Putamen (tissue), 1 donor: ENCODE data around the gene PDSS2.

Experiments
- DNase-seq: peaks from one replicate; pipeline ENCODE4 v3.0.0-alpha.2; 2016; ENCODE audit warnings: low spot score

PDSS2 gene

DNA sequence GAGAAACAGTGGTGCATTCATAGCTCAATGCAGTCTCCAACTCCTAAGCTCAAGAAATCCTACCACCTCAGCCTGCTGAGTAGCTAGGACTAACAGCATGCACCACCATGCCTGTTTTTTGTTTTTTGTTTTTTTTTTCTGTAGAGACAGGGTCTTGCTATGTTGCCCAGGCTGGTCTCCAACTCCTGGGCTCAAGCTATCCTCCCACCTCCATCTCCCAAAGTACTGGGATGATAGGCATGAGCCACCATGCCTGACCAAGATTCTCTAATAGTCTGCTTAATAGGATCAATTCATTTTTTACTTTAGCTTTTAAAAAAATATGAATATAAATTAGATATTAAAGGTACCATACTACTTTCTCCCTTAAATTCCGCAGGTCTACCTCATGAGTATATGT, 191.7 kb downstream of the PDSS2 start:
- no peak for DNase-seq

- DNase-seq, result no peak
Observed at GRCh38 chr6:107267006-107267405, 192.4 kb downstream of the PDSS2 start.

- DNase-seq, result no peak
Observed at GRCh38 chr6:107266563-107266962, 192.8 kb downstream of the PDSS2 start.

DNA sequence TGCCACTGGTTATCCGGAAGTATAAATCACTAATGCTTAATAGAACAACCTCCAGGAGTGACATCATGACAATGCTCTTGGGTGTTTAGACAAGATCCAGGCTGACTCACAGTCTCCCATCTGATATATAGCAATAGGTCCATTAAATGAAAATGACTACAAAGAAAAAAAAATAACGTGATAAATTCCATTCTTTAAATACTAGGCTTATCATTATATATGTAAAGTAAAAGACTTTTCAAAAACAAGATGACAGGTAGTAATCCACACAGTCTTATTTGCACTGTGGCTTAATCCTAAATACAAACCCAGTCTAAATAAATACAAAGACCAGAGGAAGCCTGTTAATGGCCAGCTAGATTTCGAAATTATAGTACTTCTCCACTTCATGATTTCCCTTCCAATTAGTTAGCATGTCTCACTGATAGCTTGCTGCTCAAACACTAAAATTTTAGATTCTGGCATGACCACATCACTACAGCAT, 195.0 kb downstream of the PDSS2 start:
- DNase-seq, result no peak

DNA sequence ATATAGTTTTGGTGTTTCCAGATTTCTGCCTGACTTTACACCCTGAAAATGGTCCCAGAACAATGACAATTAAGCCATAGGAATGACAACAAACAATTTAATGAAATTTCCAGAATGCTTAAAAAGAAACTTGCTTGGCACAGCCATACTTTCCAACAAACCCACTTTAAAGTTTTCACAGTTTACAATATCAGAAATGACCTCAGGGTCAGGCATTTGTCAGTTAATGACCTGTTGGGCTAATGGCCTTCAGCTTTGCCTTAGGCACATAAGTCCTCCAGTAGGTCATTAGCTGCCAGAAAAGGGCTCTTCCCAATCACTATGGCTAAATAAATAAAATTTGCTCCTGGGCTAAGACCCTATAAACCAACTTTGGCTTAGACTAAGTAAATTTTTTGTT, 199.4 kb downstream of the PDSS2 start:
- DNase-seq, result no peak

GRCh38 chr6:107248147-107248546, 211.2 kb downstream of the PDSS2 start:
- no peak for DNase-seq

GRCh38 chr6:107246972-107247615, 212.3 kb downstream of the PDSS2 start:
- DNase-seq, result no peak

- no peak for DNase-seq
Observed at GRCh38 chr6:107246249-107246971, 213.0 kb downstream of the PDSS2 start.

DNA sequence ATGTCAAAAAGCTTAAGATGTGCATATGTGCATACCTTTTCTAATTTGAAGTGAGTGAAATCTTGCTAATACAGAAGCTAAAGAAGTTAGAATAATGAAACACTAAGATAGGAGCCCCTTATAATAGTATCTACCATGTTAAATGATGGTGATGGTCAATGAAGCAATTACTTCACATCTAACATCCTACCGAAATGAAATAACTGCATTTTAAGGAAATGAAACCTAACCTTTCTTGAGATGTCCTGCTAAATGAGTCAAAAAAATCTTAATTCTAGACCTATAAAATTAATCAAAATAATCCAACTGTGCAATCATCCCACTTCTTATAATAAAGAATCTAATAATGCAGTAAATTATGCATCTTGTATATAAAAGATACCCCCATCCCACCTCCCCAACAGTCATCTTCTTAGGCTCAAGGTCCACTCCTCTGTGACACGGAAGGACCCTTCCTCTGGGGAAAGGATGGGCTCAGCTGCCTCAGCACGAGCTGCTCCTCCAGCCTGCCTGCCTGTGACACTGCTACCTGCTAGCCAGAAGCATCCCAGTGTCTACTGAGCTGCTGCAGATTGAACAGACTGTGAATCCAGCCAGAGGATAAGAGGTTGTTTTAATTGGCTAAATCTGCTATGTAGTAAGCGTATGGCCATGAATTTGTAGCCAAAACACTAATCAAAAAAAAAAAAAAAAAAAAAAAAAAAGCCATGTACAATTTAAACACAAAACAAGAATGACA, 214.5 kb downstream of the PDSS2 start:
- DNase-seq, result no peak

DNA sequence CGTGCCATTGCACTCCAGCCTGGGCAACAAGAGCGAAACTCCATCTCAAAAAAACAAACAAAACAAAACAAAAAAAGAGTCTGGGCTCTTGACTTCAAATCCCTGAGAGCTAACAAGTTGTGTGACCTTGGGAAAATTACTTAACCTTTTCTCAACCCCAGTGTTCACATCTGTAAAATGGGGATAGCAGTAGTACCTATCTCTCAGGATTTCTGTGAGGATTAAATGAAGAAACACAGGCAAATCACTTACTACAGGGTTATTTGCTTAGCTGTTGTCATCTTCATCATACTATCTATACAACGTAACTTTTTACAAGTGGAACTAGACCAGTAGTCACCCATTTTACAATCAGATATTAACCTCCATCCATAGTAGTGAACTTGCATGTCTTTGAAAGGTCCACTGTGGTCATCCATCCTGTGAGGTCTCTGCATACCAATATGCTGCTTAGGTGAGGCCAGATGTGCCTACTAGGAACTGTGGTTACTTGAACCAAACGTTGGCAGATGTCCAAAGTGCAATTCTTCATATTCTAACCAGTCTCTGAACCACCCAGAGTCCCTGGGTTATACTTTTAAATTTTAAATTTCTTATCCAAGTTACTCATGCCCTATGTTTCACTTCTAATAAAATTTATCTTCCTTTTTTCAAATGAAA, 215.2 kb downstream of the PDSS2 start:
- DNase-seq, result no peak

- no peak for DNase-seq
Observed at GRCh38 chr6:107243471-107243870, 215.9 kb downstream of the PDSS2 start.

GRCh38 chr6:107237992-107238660, 221.2 kb downstream of the PDSS2 start:
- DNase-seq, result no peak

- DNase-seq, result no peak
Observed at GRCh38 chr6:107235511-107235910, 223.9 kb downstream of the PDSS2 start.

DNA sequence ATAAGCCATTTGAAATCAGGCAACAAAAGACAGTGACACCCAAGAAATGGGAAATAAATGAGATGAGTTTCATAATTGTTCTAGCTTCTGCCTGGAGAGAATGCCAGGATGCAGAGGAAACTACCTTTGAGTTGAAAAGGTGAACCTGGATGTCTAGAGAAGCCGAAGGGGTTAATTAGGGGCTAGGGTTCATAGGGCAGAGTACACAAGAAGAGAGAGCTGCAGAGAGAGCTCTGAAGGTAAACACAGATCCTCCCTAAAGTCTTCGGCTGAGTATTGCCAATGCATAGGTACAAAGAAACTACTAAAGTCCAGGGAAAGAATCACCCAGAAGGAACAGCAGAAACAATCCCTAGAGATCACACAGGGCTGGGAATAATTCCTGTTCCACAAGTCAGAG, 224.4 kb downstream of the PDSS2 start:
- no peak for DNase-seq

- no peak for DNase-seq
Observed at GRCh38 chr6:107231243-107231642, 228.1 kb downstream of the PDSS2 start.

DNA sequence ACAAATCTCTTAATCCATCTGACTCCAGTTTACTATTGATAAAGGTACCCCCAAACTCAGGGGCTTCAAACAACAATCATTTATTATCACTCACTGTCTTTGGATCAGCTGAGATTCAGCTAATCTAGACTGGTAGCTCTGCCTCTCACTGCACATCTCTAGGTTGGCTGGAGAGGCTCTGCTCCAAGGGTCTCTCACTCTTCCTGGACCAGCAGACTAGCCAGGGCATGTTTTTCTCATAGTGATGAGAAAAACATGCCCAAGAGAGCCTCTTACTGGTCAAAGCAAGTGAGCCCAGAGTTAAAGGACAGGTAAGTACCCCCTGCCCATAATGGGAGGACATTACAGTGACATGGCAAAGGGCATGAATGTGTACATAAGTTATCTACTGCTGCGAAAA, 228.9 kb downstream of the PDSS2 start:
- no peak for DNase-seq

GRCh38 chr6:107230024-107230423, 229.3 kb downstream of the PDSS2 start:
- DNase-seq, result no peak

DNA sequence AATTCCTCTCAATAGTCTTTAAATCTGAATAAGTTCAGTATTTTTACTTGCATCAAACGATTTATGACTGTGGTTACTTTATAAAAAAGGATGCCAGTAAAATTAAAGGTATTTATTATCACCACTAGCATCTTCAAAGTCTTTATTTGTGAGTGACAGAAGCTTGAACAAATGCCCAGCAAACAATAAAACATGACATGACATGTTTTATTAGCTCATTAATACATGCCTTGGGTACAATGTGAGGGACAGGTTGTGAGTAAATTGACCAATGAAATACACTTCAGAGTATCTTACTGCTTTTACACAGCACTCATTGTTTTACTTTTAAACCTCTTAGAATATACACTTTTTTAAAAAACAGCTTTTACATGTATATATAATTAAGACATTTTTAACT, 230.6 kb downstream of the PDSS2 start:
- no peak for DNase-seq

DNA sequence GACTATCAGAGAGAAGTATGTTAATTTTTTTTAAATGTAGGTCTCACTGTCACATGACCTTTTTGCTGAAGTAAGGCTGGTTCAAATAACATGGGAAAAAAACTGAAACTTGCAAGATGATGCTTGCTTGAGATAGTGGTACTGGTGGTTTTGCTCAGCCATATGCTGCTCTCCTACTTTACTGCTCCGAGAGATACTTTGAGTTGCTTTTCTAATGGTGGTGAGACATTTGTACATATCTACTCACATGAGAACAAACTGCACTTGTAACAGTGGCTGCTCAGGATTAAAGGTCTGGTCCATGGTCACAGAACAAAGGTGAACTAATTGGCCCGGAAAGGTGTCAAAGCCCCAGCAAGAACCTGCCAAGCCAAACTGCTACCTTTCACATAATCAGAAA, 237.8 kb downstream of the PDSS2 start:
- DNase-seq, result no peak

- no peak for DNase-seq
Observed at GRCh38 chr6:107219851-107220250, 239.5 kb downstream of the PDSS2 start.

- no peak for DNase-seq
Observed at GRCh38 chr6:107218142-107218541, 241.2 kb downstream of the PDSS2 start.

DNA sequence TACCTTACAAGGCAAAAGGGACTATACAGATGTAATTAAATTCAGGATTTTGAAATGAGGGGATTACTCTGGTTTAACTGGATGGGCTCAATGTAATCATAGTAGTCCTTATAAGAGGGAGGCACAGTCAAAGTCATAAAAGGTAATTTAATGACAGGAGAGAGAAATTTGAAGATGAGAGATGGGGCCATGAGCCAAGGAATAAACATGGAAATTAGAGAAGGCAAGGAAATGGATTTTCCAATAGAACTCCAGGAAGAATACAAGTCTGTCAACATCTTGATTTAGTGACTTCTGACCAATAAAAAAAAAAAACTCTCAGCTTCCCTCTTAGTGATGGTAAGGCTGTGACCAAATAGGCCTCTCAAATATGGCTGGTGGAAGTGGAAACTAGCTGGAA, 242.1 kb downstream of the PDSS2 start:
- DNase-seq, result no peak
